SH-SY5Y (cell line): ENCODE data around the gene SPOP.

Experiments used
- GATA2 ChIP-seq: IDR thresholded peaks from 2 replicates; pipeline ENCODE4 v1.6.1; 2011; ENCODE audit warnings: mild to moderate bottlenecking, low read depth, low read length
- GATA3 ChIP-seq: IDR thresholded peaks from 2 replicates; pipeline ENCODE4 v1.6.1; 2011; ENCODE audit warnings: low read depth, mild to moderate bottlenecking, low read length, moderate library complexity

The SPOP gene

GRCh38 chr17:49681106-49681979 is 3.4 kb upstream of the SPOP start:
- TF ChIP-seq GATA3 (no peak), GATA2 (no peak)

- no peak for TF ChIP-seq GATA3
Measured at GRCh38 chr17:49680314-49680713, 2.4 kb upstream of the SPOP start.

GRCh38 chr17:49677134-49677932 is 564 bp downstream of the SPOP start:
- TF ChIP-seq GATA2 = no peak
- TF ChIP-seq GATA3 = no peak; the same call in 1 of the 2 replicates

GRCh38 chr17:49676276-49676868 is 1.5 kb downstream of the SPOP start:
- TF ChIP-seq GATA3 (no peak), GATA2 (no peak; the same call in 1 of the 2 replicates)

DNA sequence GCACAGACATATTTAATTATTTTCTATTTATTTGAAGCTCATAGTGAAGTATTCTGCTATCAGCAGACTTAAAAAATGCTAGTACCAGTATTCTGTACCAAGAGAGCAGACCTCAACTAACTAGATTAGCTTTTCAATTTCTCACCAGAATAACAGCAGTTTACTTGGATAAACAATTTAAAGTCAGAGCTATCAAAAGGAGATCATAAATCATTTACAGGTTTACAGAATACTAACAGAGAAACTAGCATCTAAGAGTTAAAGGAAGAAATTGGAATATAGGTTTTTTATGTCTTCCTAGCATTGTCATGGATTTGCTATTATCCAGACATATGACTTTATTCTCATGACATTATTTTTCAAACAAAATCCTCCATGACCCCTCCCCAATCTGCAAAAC is 3.4 kb downstream of the SPOP start:
- TF ChIP-seq GATA3 (no peak), GATA2 (no peak)

- no peak for TF ChIP-seq GATA3
- no peak for TF ChIP-seq GATA2
Measured at GRCh38 chr17:49670641-49671040, 7.3 kb downstream of the SPOP start.

- TF ChIP-seq GATA2 (no peak), GATA3 (no peak)
Measured at GRCh38 chr17:49670002-49670401, 7.9 kb downstream of the SPOP start.

GRCh38 chr17:49667854-49668253 is 10.0 kb downstream of the SPOP start:
- TF ChIP-seq GATA2 (no peak), GATA3 (no peak)

DNA sequence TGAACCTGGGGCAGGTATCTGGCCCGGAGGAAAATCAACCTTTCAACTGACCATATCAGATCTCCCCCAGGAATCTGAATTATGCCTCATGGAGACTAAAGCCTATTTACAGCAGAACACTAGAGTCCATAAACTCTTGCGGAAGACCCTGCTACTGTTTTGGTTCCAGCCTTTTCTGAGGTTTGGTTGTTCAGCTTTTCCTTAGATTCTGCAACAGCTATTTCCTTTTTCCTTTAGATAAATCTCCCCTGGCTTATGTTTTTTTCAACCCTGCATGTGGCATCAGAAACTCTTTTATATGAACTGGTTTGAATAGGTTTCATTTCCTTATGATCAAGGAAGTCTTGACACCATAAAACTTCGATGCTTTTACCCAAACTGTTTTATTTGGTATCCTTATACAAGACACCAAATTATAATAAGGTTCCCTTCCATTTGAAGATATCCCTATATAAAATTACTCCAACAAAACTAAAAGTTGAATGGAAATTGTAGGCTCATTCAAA is 13.1 kb downstream of the SPOP start:
- TF ChIP-seq GATA3 = no peak
- TF ChIP-seq GATA2 = no peak

- TF ChIP-seq GATA3 = no peak
- TF ChIP-seq GATA2 = no peak
Measured at GRCh38 chr17:49659661-49660382, 18.1 kb downstream of the SPOP start.

GRCh38 chr17:49656247-49656646 is 21.6 kb downstream of the SPOP start:
- TF ChIP-seq GATA3 (no peak), GATA2 (no peak)

- TF ChIP-seq GATA2 = no peak
- TF ChIP-seq GATA3 = no peak
Measured at GRCh38 chr17:49647256-49647585, 30.7 kb downstream of the SPOP start.

GRCh38 chr17:49646391-49647255 is 31.3 kb downstream of the SPOP start:
- no peak for TF ChIP-seq GATA2
- TF ChIP-seq GATA3 = no peak

GRCh38 chr17:49645654-49646053 is 32.2 kb downstream of the SPOP start:
- TF ChIP-seq GATA2 = no peak
- TF ChIP-seq GATA3 = no peak
